HCT116 (cell line): ENCODE data around the gene GGCT. TPM values are rescaled to one million over a fixed set of nuclear protein-coding genes. Genes with fewer than 3 reads are reported as not detected.

Experiments used
- ATAC-seq: fragments of 200-7000 bp; cut with Tn5 transposase; 2 replicates; pipeline ENCODE4 v1.9.1; 2020; ENCODE audit warnings: mild to moderate bottlenecking, moderate library complexity
- BruUV-seq: library from RNA; stranded (reverse); fragments of 400-500 nt; replicated peaks from 2 replicates; lab custom pipeline; 2021; lab: Mats Ljungman, UMichigan
- CTCF ChIA-PET: fragments of 300-600 bp; sonication (Branson Sonifier 250); formaldehyde crosslinking; loops from one replicate; lab custom pipeline; 2021; ENCODE audit warnings: antibody characterized with exemption; lab: Charles Lee
- POLR2A ChIA-PET: fragments of 300-600, 350-600 bp; sonication (Branson Sonifier 250); formaldehyde crosslinking; loops from one replicate; lab custom pipeline; 2021; ENCODE audit warnings: antibody characterized with exemption; lab: Charles Lee
- RAD21 ChIA-PET, 2 experiments: fragments of 300-600 bp; sonication (Branson Sonifier 250); formaldehyde crosslinking; loops; one replicate each; lab custom pipeline; 2023; ENCODE audit warnings: low total read pairs in 2 of 2; ENCODE audit not compliant: uncharacterized antibody in 2 of 2, unreplicated experiment in 2 of 2, low non-redundant PET in 1 of 2; lab: Charles Lee
- DNase-seq: peaks from one replicate; pipeline ENCODE4 v3.0.0-alpha.2; 2010; ENCODE audit warnings: low read depth, low spot score
- H2AFZ ChIP-seq: fragments of 200-600 bp; shearing (Covaris generic), sonication (generic); 2 replicates; pipeline ENCODE4 v1.6.1; 2017; ENCODE audit warnings: low read depth, mixed run types, mixed read lengths, antibody characterized with exemption, low read length; ENCODE audit not compliant: poor library complexity, severe bottlenecking
- H3K27ac ChIP-seq: 2 replicates; pipeline ENCODE4 v1.5.1; 2012; ENCODE audit warnings: low read depth, low read length
- H3K27me3 ChIP-seq: fragments of 200-600 bp; sonication (generic); 2 replicates; pipeline ENCODE4 v1.6.1; 2016; ENCODE audit warnings: mixed run types, low read length, mixed read lengths; ENCODE audit not compliant: insufficient read depth
- H3K36me3 ChIP-seq, 2 experiments: fragments of 200-500 bp in 1 of 2; fragments of 200-600 bp in 1 of 2; sonication (Bioruptor generic) in 1 of 2; sonication (generic) in 1 of 2; 2 replicates each; pipeline versions ENCODE4 v1.5.1 to v1.6.1; 2014 to 2016; ENCODE audit warnings: low read length in 2 of 2, inconsistent platforms in 1 of 2, mixed read lengths in 1 of 2, mixed run types in 1 of 2; ENCODE audit not compliant: insufficient read depth in 2 of 2, control insufficient read depth in 1 of 2
- H3K4me1 ChIP-seq, 2 experiments: fragments of 200-600 bp in 1 of 2; sonication (generic) in 1 of 2; 2 replicates each; pipeline versions ENCODE4 v1.5.1 to v1.6.1; 2012 to 2017; ENCODE audit warnings: low read length in 2 of 2, inconsistent platforms in 1 of 2, mild to moderate bottlenecking in 1 of 2, mixed read lengths in 1 of 2, mixed run types in 1 of 2, moderate library complexity in 1 of 2; ENCODE audit not compliant: insufficient read depth in 2 of 2, control insufficient read depth in 1 of 2
- H3K4me2 ChIP-seq: fragments of 200-600 bp; sonication (generic); 2 replicates; pipeline ENCODE4 v1.6.1; 2017; ENCODE audit warnings: mixed run types, low read length, mixed read lengths
- H3K4me3 ChIP-seq, 2 experiments: fragments of 200-600 bp in 1 of 2; sonication (generic) in 1 of 2; replicated peaks in 1 of 2; 2 replicates each; pipeline ENCODE4 v1.5.1; 2011 to 2016; ENCODE audit warnings: low read length in 2 of 2, control low read depth in 1 of 2, low read depth in 1 of 2, mild to moderate bottlenecking in 1 of 2, mixed read lengths in 1 of 2, mixed run types in 1 of 2
- H3K79me2 ChIP-seq: fragments of 200-600 bp; sonication (generic); 2 replicates; pipeline ENCODE4 v1.6.1; 2017; ENCODE audit warnings: mild to moderate bottlenecking, mixed run types, low read length, moderate library complexity, mixed read lengths; ENCODE audit not compliant: insufficient read depth
- H3K9ac ChIP-seq: fragments of 200-600 bp; sonication (generic); 2 replicates; pipeline ENCODE4 v1.6.1; 2016; ENCODE audit warnings: low read length, mixed read lengths
- H3K9me2 ChIP-seq: fragments of 200-600 bp; sonication (generic), shearing (Covaris generic); 2 replicates; pipeline ENCODE4 v1.6.1; 2017; ENCODE audit warnings: mixed run types, mild to moderate bottlenecking, moderate library complexity; ENCODE audit not compliant: insufficient read depth
- H3K9me3 ChIP-seq, 2 experiments: fragments of 200-500 bp in 1 of 2; fragments of 200-600 bp in 1 of 2; sonication (Bioruptor generic) in 1 of 2; sonication (generic) in 1 of 2; 2 replicates each; pipeline ENCODE4 v1.6.1; 2014 to 2017; ENCODE audit warnings: low read length in 2 of 2, mixed read lengths in 2 of 2, inconsistent platforms in 1 of 2, low read depth in 1 of 2, mild to moderate bottlenecking in 1 of 2, mixed run types in 1 of 2, moderate library complexity in 1 of 2; ENCODE audit not compliant: control insufficient read depth in 1 of 2, insufficient read depth in 1 of 2
- H4K20me1 ChIP-seq: fragments of 200-600 bp; sonication (generic), shearing (Covaris generic); 2 replicates; pipeline ENCODE4 v1.6.1; 2017; ENCODE audit warnings: mixed run types, mild to moderate bottlenecking, moderate library complexity; ENCODE audit not compliant: insufficient read depth
- CBX3 ChIP-seq: IDR thresholded peaks from 2 replicates; pipeline ENCODE4 v1.6.1; 2012; ENCODE audit warnings: low read depth
- EGR1 ChIP-seq: IDR thresholded peaks from 2 replicates; pipeline ENCODE4 v1.6.1; 2012; ENCODE audit warnings: low read depth
- EZH2phosphoT487 ChIP-seq: fragments of 200-600 bp; IDR thresholded peaks from 2 replicates; pipeline ENCODE4 v1.6.1; 2018; ENCODE audit warnings: antibody characterized with exemption, borderline replicate concordance
- FOSL1 ChIP-seq: IDR thresholded peaks from 2 replicates; pipeline ENCODE4 v1.6.1; 2012; ENCODE audit warnings: low read depth
- JUND ChIP-seq: IDR thresholded peaks from 2 replicates; pipeline ENCODE4 v1.6.1; 2012
- POLR2A ChIP-seq: IDR thresholded peaks from 2 replicates; pipeline ENCODE4 v1.7.0; 2011; ENCODE audit warnings: borderline replicate concordance; ENCODE audit not compliant: insufficient read depth, insufficient read length; ENCODE audit errors: extremely low read depth
- SIN3A ChIP-seq: IDR thresholded peaks from 2 replicates; pipeline ENCODE4 v1.6.1; 2012; ENCODE audit warnings: low read depth
- SRF ChIP-seq: IDR thresholded peaks from 2 replicates; pipeline ENCODE4 v1.6.1; 2012; ENCODE audit warnings: low read depth
- ZNF274 ChIP-seq: fragments of 200-500 bp; sonication (Bioruptor generic); IDR thresholded peaks from 2 replicates; pipeline ENCODE4 v1.6.1; 2014; ENCODE audit warnings: mild to moderate bottlenecking, low read depth, low read length, inconsistent platforms
- intact Hi-C: fragments of 100-400 bp; cut with micrococcal nuclease; formaldehyde crosslinking; loops from 2 replicates; pipeline ENCODE4 v1.10.0; 2022
- total RNA-seq: library from RNA; stranded (reverse); gene quantifications from one replicate; pipeline ENCODE4 v1.2.1, GENCODE V29; 2021; ENCODE audit not compliant: unreplicated experiment
- TF ChIP-seq, protein P1 (sequence below): IDR thresholded peaks from 2 replicates; pipeline ENCODE4 v1.6.1; 2012
- TF ChIP-seq, protein P2 (sequence below): IDR thresholded peaks from 2 replicates; pipeline ENCODE4 v1.6.1; 2012; ENCODE audit warnings: low read depth
- TF ChIP-seq, protein P3 (sequence below): IDR thresholded peaks from 2 replicates; pipeline ENCODE4 v1.6.1; 2012

Gene GGCT
- total RNA-seq, 1 experiment from 2014 or later = 60.6 TPM

DNA sequence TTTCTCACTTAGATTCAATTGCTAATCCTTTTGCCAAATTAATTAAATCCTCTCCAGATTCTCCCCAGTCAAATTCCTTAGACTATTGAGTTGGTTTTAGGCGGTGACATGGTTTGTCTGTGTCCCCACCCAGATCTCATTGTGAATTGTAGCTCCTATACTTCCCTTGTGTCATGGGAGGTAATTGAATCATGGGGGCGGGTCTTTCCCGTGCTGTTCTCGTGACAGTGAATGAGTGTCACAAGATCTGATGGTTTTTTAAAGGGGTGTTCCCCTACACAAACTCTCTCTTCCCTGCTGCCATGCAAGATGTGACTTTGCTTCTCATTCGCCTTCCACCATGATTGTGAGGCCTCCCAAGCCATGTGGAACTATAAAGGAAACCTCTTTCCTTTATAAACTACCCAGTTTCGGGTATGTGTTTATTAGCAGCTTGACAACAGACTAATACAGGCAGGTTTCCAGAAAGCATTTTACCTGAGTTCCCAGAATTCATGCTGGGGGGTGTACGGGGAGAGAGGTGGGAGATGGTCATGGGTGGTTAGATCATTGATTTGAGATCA lies 45.4 kb upstream of the GGCT start:
- no peak overlapping the region for H3K9ac ChIP-seq
- H2AFZ ChIP-seq = no peak overlapping the region
- TF ChIP-seq, protein P1, sequence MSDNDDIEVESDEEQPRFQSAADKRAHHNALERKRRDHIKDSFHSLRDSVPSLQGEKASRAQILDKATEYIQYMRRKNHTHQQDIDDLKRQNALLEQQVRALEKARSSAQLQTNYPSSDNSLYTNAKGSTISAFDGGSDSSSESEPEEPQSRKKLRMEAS = no peak
- TF ChIP-seq CBX3 = no peak
- TF ChIP-seq SRF = no peak
- no peak for TF ChIP-seq POLR2A
- no peak for TF ChIP-seq FOSL1
- TF ChIP-seq, protein P2, sequence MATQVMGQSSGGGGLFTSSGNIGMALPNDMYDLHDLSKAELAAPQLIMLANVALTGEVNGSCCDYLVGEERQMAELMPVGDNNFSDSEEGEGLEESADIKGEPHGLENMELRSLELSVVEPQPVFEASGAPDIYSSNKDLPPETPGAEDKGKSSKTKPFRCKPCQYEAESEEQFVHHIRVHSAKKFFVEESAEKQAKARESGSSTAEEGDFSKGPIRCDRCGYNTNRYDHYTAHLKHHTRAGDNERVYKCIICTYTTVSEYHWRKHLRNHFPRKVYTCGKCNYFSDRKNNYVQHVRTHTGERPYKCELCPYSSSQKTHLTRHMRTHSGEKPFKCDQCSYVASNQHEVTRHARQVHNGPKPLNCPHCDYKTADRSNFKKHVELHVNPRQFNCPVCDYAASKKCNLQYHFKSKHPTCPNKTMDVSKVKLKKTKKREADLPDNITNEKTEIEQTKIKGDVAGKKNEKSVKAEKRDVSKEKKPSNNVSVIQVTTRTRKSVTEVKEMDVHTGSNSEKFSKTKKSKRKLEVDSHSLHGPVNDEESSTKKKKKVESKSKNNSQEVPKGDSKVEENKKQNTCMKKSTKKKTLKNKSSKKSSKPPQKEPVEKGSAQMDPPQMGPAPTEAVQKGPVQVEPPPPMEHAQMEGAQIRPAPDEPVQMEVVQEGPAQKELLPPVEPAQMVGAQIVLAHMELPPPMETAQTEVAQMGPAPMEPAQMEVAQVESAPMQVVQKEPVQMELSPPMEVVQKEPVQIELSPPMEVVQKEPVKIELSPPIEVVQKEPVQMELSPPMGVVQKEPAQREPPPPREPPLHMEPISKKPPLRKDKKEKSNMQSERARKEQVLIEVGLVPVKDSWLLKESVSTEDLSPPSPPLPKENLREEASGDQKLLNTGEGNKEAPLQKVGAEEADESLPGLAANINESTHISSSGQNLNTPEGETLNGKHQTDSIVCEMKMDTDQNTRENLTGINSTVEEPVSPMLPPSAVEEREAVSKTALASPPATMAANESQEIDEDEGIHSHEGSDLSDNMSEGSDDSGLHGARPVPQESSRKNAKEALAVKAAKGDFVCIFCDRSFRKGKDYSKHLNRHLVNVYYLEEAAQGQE = no peak
- no peak for TF ChIP-seq EGR1
- TF ChIP-seq ZNF274 = no peak
- no peak for TF ChIP-seq SIN3A
- TF ChIP-seq, protein P3, sequence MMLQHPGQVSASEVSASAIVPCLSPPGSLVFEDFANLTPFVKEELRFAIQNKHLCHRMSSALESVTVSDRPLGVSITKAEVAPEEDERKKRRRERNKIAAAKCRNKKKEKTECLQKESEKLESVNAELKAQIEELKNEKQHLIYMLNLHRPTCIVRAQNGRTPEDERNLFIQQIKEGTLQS = no peak
- TF ChIP-seq EZH2phosphoT487 = no peak
- no peak for TF ChIP-seq JUND
- TF ChIP-seq, all 23 proteins: peak for 0
- ChIA-PET RAD21 (interaction anchor here (0.6 to 1.6 kb wide), 3 partner anchors 14 to 81 kb away, joined by 3 to 10 read pairs (median 9); no protein-coding TSS in a partner anchor), POLR2A (interaction anchor here (2.5 kb wide), 1 partner anchor 14 kb away, joined by 6 read pairs; no protein-coding TSS in a partner anchor), CTCF (interaction anchor here (0.9 to 3.9 kb wide), 7 partner anchors 14 to 385 kb away, joined by 3 to 50 read pairs (median 4); no protein-coding TSS in a partner anchor)
- ATAC-seq (no peak), DNase-seq (no peak)
- Histone ChIP-seq H3K79me2 (no peaks in the 10 kb centered on the region), H3K9me2 (no peaks in the 10 kb centered on the region), H3K4me1 (peaks cover 24 to 36% of the 10 kb centered on the region in 2 experiments), H3K36me3 (no peaks in the 10 kb centered on the region), H4K20me1 (no peaks in the 10 kb centered on the region), H3K9me3 (no peaks in the 10 kb centered on the region), H3K4me2 (peak overlapping the region; percentile 77), H3K27me3 (no peaks in the 10 kb centered on the region), H3K4me3 (no peak overlapping the region), H3K27ac (peak overlapping the region; percentile 89; the same call in 1 of the 2 replicates)
- intact Hi-C loops = loop anchor here (2.0 to 5.0 kb wide), 2 partner anchors 191 to 273 kb away; no protein-coding TSS in a partner anchor
- no TSS peak for BruUV-seq
